ENCODE measurements around the gene EEFSEC.

Gene EEFSEC

GRCh38 chr3:128427175-128427857, 274.0 kb downstream of the EEFSEC start:
- DNase-seq (ENCODE audit: low spot score), result no peak

- no peak for DNase-seq (ENCODE audit: low spot score)
Measured at GRCh38 chr3:128427872-128428822, 274.9 kb downstream of the EEFSEC start.

- no peak for DNase-seq (ENCODE audit: low spot score)
Measured at GRCh38 chr3:128429275-128429674, 276.0 kb downstream of the EEFSEC start.

DNA sequence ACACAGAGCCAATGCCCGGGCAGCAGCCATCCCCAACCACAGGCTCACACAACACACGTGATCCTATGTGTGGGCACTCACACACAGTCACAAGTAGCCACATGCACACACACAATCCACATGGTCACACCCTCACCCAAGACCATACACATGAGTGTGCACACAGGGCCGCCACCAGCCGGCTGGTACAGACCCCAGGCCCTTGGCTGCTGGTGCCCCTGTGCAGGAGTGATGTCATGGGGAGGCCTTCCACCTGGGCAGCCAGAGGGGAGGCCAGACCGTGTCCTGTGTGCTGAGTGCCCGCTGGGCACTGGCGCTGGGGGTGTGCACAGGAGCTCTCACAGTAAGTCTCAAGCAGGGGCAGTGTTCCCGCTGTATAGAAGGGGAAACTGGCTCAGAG, 276.5 kb downstream of the EEFSEC start:
- no peak for DNase-seq (ENCODE audit: low spot score)

DNA sequence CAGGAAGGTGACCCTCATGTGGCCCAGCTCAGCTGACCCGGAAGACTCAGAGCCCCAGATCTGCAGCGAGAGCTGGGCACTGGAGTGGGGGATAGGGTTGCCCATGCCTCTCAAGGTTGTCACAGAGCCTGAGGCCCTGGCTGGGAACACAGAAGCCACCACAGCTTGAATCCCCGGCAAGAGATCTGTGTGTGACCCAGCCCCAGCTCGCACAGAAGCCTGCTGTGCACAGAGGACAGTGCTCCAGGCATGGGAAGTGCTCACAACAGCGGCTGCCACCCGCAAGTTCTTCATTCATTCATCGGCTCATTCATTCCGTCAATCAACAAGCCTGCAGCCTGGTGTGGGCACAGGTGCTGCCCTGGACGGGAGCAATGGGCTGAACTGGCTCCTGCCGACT, 277.0 kb downstream of the EEFSEC start:
- no peak for DNase-seq (ENCODE audit: low spot score)

DNA sequence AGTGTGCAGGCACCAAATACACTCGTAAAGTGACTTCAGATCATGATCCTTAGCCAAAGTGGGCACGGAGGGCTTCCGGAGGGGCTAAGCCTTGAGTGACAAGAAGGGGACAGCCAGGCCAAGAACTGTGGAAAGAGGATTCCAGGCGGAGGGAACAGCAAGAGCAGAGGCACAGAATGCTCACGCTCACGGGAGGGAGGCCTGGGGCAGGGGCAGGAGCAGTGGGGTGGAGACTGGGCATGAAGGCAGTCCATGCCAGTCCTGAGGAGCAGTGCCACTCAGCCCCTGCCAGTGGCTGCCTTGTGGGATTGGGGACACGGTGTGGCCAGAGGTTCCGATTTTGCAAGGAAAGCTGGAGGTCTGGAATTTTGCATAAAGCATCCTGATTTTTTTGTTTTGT, 277.4 kb downstream of the EEFSEC start:
- no peak for DNase-seq (ENCODE audit: low spot score)

- no peak for DNase-seq (ENCODE audit: low spot score)
Measured at GRCh38 chr3:128431803-128432300, 278.6 kb downstream of the EEFSEC start.

GRCh38 chr3:128432301-128432970, 279.2 kb downstream of the EEFSEC start:
- no peak for DNase-seq (ENCODE audit: low spot score)

DNA sequence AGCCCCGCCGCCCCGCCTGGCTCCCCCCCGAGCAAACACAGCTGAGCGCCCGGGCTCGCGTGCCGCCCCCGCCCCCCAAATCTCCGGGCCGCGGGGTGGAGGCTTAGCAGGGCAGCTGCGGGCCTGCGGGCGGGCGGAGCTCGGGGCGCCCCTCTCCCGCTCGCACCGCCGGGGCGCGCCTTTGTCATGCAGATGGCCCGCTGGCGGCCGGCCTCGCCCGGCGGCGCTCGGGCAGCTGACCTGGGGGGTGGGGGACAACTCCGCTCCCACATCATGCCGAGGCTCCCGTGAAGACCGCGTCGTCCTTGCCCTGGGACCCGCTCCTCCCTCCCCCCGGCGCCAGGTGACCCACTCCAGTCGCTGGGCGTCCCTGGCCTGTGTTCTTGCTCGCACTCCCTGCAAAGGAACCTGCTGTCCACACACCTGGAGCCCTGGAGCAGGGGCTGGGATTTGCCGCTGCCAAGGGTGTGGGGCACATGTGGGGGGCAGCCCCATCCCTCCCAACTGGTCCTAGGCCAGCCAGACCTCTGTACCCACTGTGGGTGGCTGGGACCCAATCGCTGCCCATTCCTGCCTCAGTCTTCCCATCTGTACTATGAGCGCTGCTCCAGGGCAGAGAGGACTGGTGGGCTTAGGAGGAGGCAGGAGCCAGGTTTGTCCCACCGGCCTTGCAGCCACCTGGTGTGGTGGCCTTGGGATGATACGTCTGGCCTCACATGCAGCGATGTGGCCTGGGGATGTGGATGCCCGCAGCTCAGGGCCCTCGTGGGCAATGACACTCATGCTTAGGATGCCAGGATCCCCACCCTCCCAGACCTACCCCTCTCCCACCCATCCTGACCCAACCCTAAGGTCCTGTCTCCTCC, 279.9 kb downstream of the EEFSEC start:
- peak; percentile 75 for DNase-seq (ENCODE audit: low spot score)

GRCh38 chr3:128433837-128434165, 280.5 kb downstream of the EEFSEC start:
- DNase-seq (ENCODE audit: low spot score), result no peak

DNA sequence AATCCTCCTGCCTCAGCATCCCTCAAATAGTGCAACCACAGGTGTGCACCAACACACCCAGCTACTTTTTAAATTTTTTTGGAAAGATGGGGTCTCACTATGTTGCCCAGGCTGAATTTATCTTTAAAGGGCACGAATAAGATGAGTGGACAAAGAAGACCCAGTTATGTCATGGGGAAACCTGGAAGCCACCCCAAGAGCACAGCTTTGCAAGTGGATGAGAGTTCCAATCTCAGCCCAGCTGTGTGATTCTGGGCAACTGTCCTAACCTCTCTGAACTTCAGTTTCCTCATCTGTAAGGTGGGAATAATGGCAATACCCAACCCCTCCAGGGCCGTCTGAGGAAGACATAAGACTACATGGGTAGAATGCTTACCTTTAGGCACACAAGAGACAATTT, 281.2 kb downstream of the EEFSEC start:
- DNase-seq (ENCODE audit: low spot score), result no peak

DNA sequence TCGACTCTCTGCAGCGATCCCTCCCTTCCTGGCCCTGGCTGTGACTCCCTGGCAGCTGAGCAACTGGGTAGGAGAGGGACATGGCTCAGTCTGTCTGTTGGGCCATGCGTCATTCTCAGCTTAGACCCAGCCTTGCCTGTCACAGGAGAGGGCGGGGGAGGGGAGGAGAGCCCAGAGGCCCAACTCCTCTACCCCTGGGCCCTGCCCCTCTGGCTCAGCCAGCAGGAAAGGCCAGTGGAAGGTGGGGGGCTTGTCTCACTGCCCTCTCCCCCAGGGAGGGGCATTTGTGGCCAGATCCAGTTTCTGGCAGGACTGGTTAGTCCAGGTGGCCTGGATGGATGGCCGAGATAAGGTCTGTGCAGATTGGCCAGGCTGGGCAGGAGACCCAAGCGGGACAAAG, 281.8 kb downstream of the EEFSEC start:
- no peak for DNase-seq (ENCODE audit: low spot score)

GRCh38 chr3:128435561-128435960, 282.3 kb downstream of the EEFSEC start:
- DNase-seq (ENCODE audit: low spot score), result no peak

- no peak for DNase-seq (ENCODE audit: low spot score)
Measured at GRCh38 chr3:128436214-128436613, 282.9 kb downstream of the EEFSEC start.

GRCh38 chr3:128438488-128439072, 285.3 kb downstream of the EEFSEC start:
- no peak for DNase-seq (ENCODE audit: low spot score)

DNA sequence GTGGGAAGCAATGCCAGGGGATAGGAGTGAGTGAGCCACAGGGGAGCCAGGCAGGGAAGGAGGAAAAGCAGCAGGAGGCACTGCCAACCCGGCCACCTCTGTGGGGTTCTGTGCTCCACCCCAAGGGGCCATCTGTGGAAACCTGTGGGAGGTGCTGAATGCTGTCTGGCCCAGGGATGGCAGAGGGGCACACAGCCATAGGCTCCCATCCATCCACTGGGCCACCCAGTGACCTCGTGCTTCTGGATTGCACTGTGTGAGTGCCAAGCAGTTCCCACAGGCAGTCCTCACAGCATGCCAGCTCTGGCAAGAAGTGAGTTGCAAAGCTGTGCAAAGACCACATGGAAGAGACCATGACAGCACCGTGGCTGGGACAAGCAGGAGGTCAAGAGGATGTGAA, 285.9 kb downstream of the EEFSEC start:
- no peak for DNase-seq (ENCODE audit: low spot score)

- no peak for DNase-seq (ENCODE audit: low spot score)
Measured at GRCh38 chr3:128442070-128442469, 288.8 kb downstream of the EEFSEC start.

DNA sequence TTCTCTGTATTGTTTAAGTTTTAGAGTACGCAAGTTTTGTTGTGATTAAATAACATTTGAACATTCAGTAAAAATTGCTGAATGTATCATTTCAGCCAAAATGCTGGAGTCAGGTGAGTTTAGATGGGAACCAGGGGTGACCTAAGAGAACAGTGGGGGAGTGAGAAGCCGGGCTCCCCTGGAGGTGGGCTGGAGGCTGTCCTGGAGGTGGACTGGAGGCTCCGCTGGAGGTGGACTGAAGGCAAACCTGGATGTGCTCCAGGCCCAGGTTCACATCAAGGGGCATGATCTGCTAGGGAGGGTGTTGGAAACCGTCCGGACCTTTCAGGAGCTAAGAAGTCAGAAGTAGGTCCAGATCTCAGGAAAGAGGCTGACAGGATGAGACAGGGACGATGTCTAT, 289.7 kb downstream of the EEFSEC start:
- no peak for DNase-seq (ENCODE audit: low spot score)

DNA sequence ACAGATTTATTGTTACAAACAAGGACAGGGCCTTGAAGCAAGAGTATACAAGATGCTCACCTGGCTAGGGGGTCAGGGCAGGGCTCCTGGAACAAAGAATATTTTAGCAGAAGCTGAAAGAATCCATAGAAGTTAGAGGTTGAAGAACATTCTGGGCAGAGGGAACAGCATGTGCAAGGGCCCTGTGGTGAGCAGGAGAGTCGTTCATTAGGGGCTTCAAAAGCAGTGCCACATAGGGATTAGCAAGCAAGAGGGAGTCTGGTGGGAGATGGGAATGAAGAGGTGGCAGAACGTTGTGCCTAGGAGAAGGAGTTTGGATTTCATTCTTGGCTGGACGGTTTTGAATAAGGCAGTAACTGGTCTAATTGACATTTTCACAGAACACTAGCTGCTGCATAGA, 290.5 kb downstream of the EEFSEC start:
- no peak for DNase-seq (ENCODE audit: low spot score)

DNA sequence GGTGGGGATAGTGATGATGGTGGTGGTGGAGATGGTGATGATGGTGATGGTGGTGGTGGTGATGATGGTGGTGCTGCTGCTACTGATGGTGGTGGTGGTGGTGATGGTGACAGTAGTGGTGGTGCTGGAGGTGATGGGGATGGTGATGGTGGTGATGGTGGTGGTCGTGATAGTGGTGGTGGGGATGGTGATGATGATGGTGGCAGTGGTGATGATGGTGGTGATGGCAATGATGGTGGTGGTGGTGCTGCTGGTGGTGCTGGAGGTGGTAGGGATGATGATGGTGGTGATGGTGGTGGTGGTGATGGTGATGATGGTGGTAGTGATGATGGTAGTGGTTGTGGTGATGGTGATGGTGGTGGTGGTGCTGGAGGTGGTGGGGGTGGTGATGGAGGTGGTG, 292.1 kb downstream of the EEFSEC start:
- no peak for DNase-seq (ENCODE audit: low spot score)

- DNase-seq (ENCODE audit: low spot score), result no peak
Measured at GRCh38 chr3:128446821-128447220, 293.5 kb downstream of the EEFSEC start.
